SJSA1 (cell line): ENCODE measurements around the gene LRWD1. TPM values are rescaled to one million over a fixed set of nuclear protein-coding genes. Genes with fewer than 3 reads are reported as not detected.
"Not testable (repeated sequence)": the region's sequence is repeated elsewhere in the genome, so short reads cannot be mapped to it uniquely, and the experiment has no call there.

Experiments
- DNase-seq, 2 experiments: peaks; one replicate each; pipeline ENCODE4 v3.0.0-alpha.2; 2015 to 2020; ENCODE audit warnings: low spot score in 2 of 2, low read depth in 1 of 2
- H3K27ac ChIP-seq: fragments of 250-450 bp; sonication (Bioruptor Pico); 2 replicates; pipeline ENCODE4 v1.5.1; 2020; ENCODE audit warnings: mild to moderate bottlenecking, moderate library complexity
- H3K27me3 ChIP-seq: fragments of 250-450 bp; sonication (Bioruptor Pico); replicated peaks from 2 replicates; pipeline ENCODE4 v1.5.1; 2020; ENCODE audit warnings: mild to moderate bottlenecking, moderate library complexity
- H3K36me3 ChIP-seq: fragments of 250-450 bp; sonication (Bioruptor Pico); 2 replicates; pipeline ENCODE4 v1.5.1; 2020; ENCODE audit warnings: mild to moderate bottlenecking
- H3K4me1 ChIP-seq: fragments of 250-450 bp; sonication (Bioruptor Pico); replicated peaks from 2 replicates; pipeline ENCODE4 v1.6.1; 2021; ENCODE audit warnings: mild to moderate bottlenecking
- H3K4me3 ChIP-seq: fragments of 250-450 bp; sonication (Bioruptor Pico); 2 replicates; pipeline ENCODE4 v1.5.1; 2020; ENCODE audit warnings: mild to moderate bottlenecking
- H3K9me3 ChIP-seq: fragments of 250-450 bp; sonication (Bioruptor Pico); replicated peaks from 2 replicates; pipeline ENCODE4 v1.5.1; 2020; ENCODE audit warnings: mild to moderate bottlenecking
- total RNA-seq: library from RNA; depleted of rRNA; stranded (reverse); fragments of >200 nt; shearing (Covaris generic); gene quantifications from 2 replicates; pipeline ENCODE4 v1.2.3, GENCODE V29; 2014

Gene LRWD1
- total RNA-seq, 1 experiment from 2014 or later: 43.3 TPM

GRCh38 chr7:102481962-102482361, 17.2 kb downstream of the LRWD1 start:
- H3K4me3 ChIP-seq, H3K27ac ChIP-seq, H3K9me3 ChIP-seq: not testable (repeated sequence)

GRCh38 chr7:102484317-102484716, 19.5 kb downstream of the LRWD1 start:
- H3K4me1 ChIP-seq: not testable (repeated sequence)

More at GRCh38 chr7:102481962-102482361, 17.2 kb downstream of the LRWD1 start:
- H3K27me3 ChIP-seq, H3K4me1 ChIP-seq, H3K36me3 ChIP-seq, DNase-seq: not testable (repeated sequence)

GRCh38 chr7:102490529-102491075, 25.8 kb downstream of the LRWD1 start:
- H3K27me3 ChIP-seq, H3K36me3 ChIP-seq, H3K27ac ChIP-seq, H3K9me3 ChIP-seq, H3K4me3 ChIP-seq, H3K4me1 ChIP-seq: not testable (repeated sequence)
- peak in 1 of 2 experiments; percentile 83 for DNase-seq

More at GRCh38 chr7:102484317-102484716, 19.5 kb downstream of the LRWD1 start:
- H3K27me3 ChIP-seq, H3K4me3 ChIP-seq, DNase-seq, H3K9me3 ChIP-seq, H3K36me3 ChIP-seq, H3K27ac ChIP-seq: not testable (repeated sequence)

GRCh38 chr7:102493220-102493935, 28.6 kb downstream of the LRWD1 start:
- not testable (repeated sequence) for H3K4me1 ChIP-seq, H3K4me3 ChIP-seq, H3K36me3 ChIP-seq, H3K27ac ChIP-seq, H3K27me3 ChIP-seq, H3K9me3 ChIP-seq
- DNase-seq: peak in 1 of 2 experiments; percentile 36

GRCh38 chr7:102494026-102494425, 29.2 kb downstream of the LRWD1 start:
- DNase-seq: peak in 1 of 2 experiments; percentile 46
- H3K27ac ChIP-seq, H3K4me3 ChIP-seq, H3K36me3 ChIP-seq, H3K4me1 ChIP-seq, H3K27me3 ChIP-seq, H3K9me3 ChIP-seq: not testable (repeated sequence)

GRCh38 chr7:102494473-102495149, 29.8 kb downstream of the LRWD1 start:
- DNase-seq, H3K27me3 ChIP-seq, H3K9me3 ChIP-seq, H3K4me1 ChIP-seq, H3K27ac ChIP-seq, H3K4me3 ChIP-seq, H3K36me3 ChIP-seq: not testable (repeated sequence)

DNA sequence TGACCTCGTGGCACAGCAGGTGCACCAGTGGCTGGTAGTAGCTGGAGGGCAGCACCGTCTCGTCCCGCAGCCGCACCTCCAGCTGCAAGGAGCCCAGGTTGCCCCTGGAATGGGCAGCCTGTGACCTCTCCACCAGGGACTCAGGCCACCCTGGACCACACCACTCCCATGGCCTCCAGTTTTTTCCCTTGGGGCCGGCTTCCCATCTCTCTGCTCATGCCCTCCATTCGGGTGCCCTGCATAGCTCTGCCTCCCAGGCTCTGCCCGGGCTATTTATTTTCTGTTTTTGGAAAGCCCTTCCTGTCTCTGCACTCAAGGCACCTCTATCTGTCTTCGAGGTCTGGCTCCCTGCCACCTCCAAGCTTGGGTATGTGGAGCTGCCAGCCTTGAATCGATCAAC, 32.1 kb downstream of the LRWD1 start:
- DNase-seq: peak in 1 of 2 experiments; percentile 44
- not testable (repeated sequence) for H3K27me3 ChIP-seq, H3K4me3 ChIP-seq, H3K4me1 ChIP-seq, H3K9me3 ChIP-seq, H3K36me3 ChIP-seq, H3K27ac ChIP-seq

DNA sequence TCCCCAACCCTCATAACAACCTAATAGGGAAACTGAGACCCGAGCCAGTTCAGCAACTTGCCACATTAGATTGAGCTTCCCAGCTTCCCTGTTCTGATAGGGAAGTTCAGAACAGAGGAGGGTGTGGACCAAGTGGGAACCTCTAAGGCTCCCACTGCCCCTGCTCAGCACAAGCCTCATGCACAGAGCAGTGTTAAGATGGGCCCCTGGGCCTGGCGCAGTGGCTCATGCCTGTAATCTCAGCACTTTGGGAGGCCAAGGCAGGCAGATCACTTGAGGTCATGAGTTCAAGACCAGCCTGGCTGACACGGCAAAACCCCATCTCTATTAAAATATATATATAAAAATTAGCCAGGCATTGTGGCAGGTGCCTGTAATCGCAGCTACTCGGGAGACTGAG, 32.5 kb downstream of the LRWD1 start:
- DNase-seq, H3K4me3 ChIP-seq, H3K27me3 ChIP-seq, H3K4me1 ChIP-seq, H3K36me3 ChIP-seq, H3K9me3 ChIP-seq, H3K27ac ChIP-seq: not testable (repeated sequence)

GRCh38 chr7:102498321-102498720, 33.5 kb downstream of the LRWD1 start:
- not testable (repeated sequence) for H3K4me3 ChIP-seq, H3K4me1 ChIP-seq, H3K27me3 ChIP-seq, H3K27ac ChIP-seq, H3K9me3 ChIP-seq, DNase-seq, H3K36me3 ChIP-seq

- not testable (repeated sequence) for H3K4me1 ChIP-seq, H3K4me3 ChIP-seq, DNase-seq, H3K27me3 ChIP-seq, H3K36me3 ChIP-seq, H3K27ac ChIP-seq, H3K9me3 ChIP-seq
Measured at GRCh38 chr7:102503141-102503540, 38.4 kb downstream of the LRWD1 start.

- H3K4me3 ChIP-seq, H3K27ac ChIP-seq, H3K4me1 ChIP-seq, H3K36me3 ChIP-seq, H3K27me3 ChIP-seq, H3K9me3 ChIP-seq, DNase-seq: not testable (repeated sequence)
Measured at GRCh38 chr7:102505298-102506185, 40.8 kb downstream of the LRWD1 start.

DNA sequence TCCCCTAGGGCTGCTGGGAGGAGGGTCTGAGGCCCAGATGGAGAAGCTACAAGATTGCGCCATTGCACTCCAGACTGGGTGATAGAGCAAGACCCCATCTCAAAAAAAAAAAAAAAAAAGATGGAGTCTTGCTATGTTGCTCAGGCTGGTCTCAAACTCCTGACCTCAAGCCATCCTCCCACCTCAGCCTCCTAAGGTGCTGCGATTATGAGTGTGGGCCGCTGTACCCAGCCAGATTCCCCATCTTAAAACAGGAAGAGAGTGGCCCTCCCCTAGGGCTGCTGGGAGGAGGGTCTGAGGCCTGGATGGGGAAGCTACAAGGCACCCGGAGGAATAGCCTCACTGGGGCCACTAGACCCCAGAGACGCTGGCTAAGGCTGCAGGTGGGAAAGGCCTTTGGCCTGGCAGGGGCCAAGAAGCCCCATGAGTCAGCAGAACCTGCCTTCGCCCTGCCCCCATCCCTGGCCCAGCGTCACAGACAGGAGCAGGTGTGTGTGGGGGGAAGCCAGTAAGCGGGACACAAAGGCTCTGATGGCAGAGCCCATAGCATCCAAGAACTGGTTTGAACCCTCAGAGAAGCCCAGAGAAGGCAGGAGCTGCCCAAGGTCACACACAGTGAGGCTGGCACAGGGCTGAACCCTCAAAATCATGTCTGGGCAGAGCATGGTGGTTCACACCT, 42.8 kb downstream of the LRWD1 start:
- H3K4me1 ChIP-seq, H3K9me3 ChIP-seq, H3K27me3 ChIP-seq, H3K4me3 ChIP-seq, H3K36me3 ChIP-seq, H3K27ac ChIP-seq: not testable (repeated sequence)
- peak in 1 of 2 experiments; percentile 26 for DNase-seq

DNA sequence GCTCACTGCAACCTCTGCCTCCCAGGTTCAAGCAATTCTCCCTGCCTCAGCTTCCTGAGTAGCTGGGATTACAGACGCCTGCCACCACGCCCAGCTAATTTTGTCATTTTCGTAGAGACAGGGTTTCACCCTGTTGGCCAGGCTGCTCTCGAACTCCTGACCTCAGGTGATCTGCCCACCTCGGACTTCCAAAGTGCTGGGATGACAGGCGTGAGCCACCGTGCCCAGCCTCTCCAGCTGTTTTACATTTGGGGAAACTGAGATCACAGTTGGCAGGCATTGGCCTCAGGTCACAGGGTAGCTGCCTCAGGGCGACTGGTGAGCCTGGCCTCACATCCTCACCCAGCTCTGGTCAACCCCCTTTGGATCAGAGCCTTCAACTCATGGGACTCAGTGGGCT, 45.8 kb downstream of the LRWD1 start:
- H3K4me3 ChIP-seq, H3K9me3 ChIP-seq, H3K36me3 ChIP-seq, H3K27me3 ChIP-seq, H3K4me1 ChIP-seq, H3K27ac ChIP-seq: not testable (repeated sequence)
- DNase-seq: peak in 1 of 2 experiments; percentile 40
